ENCODE measurements around the gene COMMD8. TPM values are rescaled to one million over a fixed set of nuclear protein-coding genes. Genes with fewer than 3 reads are reported as not detected.

COMMD8 gene
- polyA plus RNA-seq, 2 of the 4 experiments (the other 2 are of a cell fraction): 19.1 to 24.0 TPM

- no peaks in the 10 kb centered on the region for H3K4me1 ChIP-seq
- no peak for FAIRE-seq
- ChIA-PET CTCF (interaction anchor here (1.1 to 2.1 kb wide), 2 partner anchors 20 to 80 kb away, joined by 3 to 5 read pairs; partner anchors contain the start of gene COMMD8), POLR2A (no interaction called here)
- DNase-seq (ENCODE audit: low read depth in 1 of 2, low spot score in 1 of 2): no peak
- no peak for ATAC-seq
- TF ChIP-seq FOSB (CRISPR knock-in tag; IDR thresholded peaks at IDR 0.05) (no peak), PBX3 (IDR thresholded peaks at IDR 0.05) (no peak), MAZ (IDR thresholded peaks at IDR 0.05; ENCODE audit: borderline replicate concordance, low read depth, low read length) (no peak)
- no peak overlapping the region for H3K4me2 ChIP-seq
- no peak overlapping the region for H3K27ac ChIP-seq
- WGBS (ENCODE audit: missing lambda C conversion rate): 70% methylated on average over 3 of the region's 3 CpGs
- no peaks in the 10 kb centered on the region for H3K9me3 ChIP-seq
- no peak overlapping the region for H3K4me3 ChIP-seq
These were observed 20.2 kb upstream of the COMMD8 start for GRCh38 chr4:47483745-47484144.

GRCh38 chr4:47482326-47482725, 18.8 kb upstream of the COMMD8 start:
- FAIRE-seq: no peak

GRCh38 chr4:47478804-47479203, 15.3 kb upstream of the COMMD8 start:
- H3K27ac ChIP-seq: no peak overlapping the region
- ChIA-PET CTCF (no interaction called here), POLR2A (no interaction called here)
- 54% methylated on average over 4 of the region's 4 CpGs for WGBS (ENCODE audit: missing lambda C conversion rate)
- no peaks in the 10 kb centered on the region for H3K9me3 ChIP-seq
- DNase-seq (ENCODE audit: low read depth in 1 of 2, low spot score in 1 of 2) (no peak), FAIRE-seq (no peak), ATAC-seq (no peak)
- no peaks in the 10 kb centered on the region for H3K4me1 ChIP-seq
- H3K4me2 ChIP-seq: no peak overlapping the region
- no peak overlapping the region for H3K4me3 ChIP-seq
- TF ChIP-seq RCOR1 (IDR thresholded peaks at IDR 0.05; ENCODE audit: low read depth, low read length) (no peak), REST (IDR thresholded peaks at IDR 0.05) (no peak), JUN (IDR thresholded peaks at IDR 0.05) (no peak), NR3C1 (IDR thresholded peaks at IDR 0.05) (no peak), TFCP2L1 (CRISPR knock-in tag; IDR thresholded peaks at IDR 0.05) (no peak), ZC3H11A (IDR thresholded peaks at IDR 0.05) (no peak), HEYL (CRISPR knock-in tag; IDR thresholded peaks at IDR 0.05) (no peak), KDM1A (IDR thresholded peaks at IDR 0.05; ENCODE audit: low read depth) (no peak), MYC (IDR thresholded peaks at IDR 0.05; ENCODE audit: borderline replicate concordance, low read length) (no peak), NFE2L2 (conservative IDR thresholded peaks at IDR 0.05; ENCODE audit: low read length) (no peak), HES2 (IDR thresholded peaks at IDR 0.05) (no peak), PHF8 (IDR thresholded peaks at IDR 0.05; ENCODE audit: borderline replicate concordance, low read depth) (no peak), EHF (CRISPR knock-in tag; IDR thresholded peaks at IDR 0.05) (no peak), HOXA7 (CRISPR knock-in tag; IDR thresholded peaks at IDR 0.05) (no peak), CBX2 (IDR thresholded peaks at IDR 0.05; ENCODE audit: borderline replicate concordance, low read depth) (no peak)

More at GRCh38 chr4:47482326-47482725, 18.8 kb upstream of the COMMD8 start:
- DNase-seq (ENCODE audit: low read depth in 1 of 2, low spot score in 1 of 2) (no peak), ATAC-seq (no peak)
- 27% methylated on average over 4 of the region's 4 CpGs for WGBS (ENCODE audit: missing lambda C conversion rate)
- Histone ChIP-seq H3K4me1 (no peaks in the 10 kb centered on the region), H3K27ac (no peak overlapping the region), H3K4me2 (no peak overlapping the region), H3K4me3 (no peak overlapping the region), H3K9me3 (no peaks in the 10 kb centered on the region)
- CTCF ChIA-PET: interaction anchor here (0.8 kb wide), 1 partner anchor 27 kb away, joined by 3 read pairs; no protein-coding TSS in a partner anchor
- TF ChIP-seq NFE2L2 (conservative IDR thresholded peaks at IDR 0.05; ENCODE audit: low read length): no peak
- TF ChIP-seq CBX2 (IDR thresholded peaks at IDR 0.05; ENCODE audit: borderline replicate concordance, low read depth): no peak
- no peak for TF ChIP-seq MYC (IDR thresholded peaks at IDR 0.05; ENCODE audit: borderline replicate concordance, low read length)
- TF ChIP-seq HEYL (CRISPR knock-in tag; IDR thresholded peaks at IDR 0.05): no peak
- TF ChIP-seq BHLHE40 (IDR thresholded peaks at IDR 0.05; ENCODE audit: low read depth, low read length): no peak
- TF ChIP-seq ELK1 (IDR thresholded peaks at IDR 0.05; ENCODE audit: low read depth, low read length): no peak
- TF ChIP-seq TP53 (CRISPR knock-in tag; IDR thresholded peaks at IDR 0.05): no peak
- no peak for TF ChIP-seq HDAC2 (IDR thresholded peaks at IDR 0.05)
- TF ChIP-seq USF2 (IDR thresholded peaks at IDR 0.05): no peak
- no peak for TF ChIP-seq HOXB5 (CRISPR knock-in tag; IDR thresholded peaks at IDR 0.05)
- no peak for TF ChIP-seq ATOH8 (CRISPR knock-in tag; IDR thresholded peaks at IDR 0.05; ENCODE audit: low read depth)
- no peak for TF ChIP-seq POLR2AphosphoS2 (conservative IDR thresholded peaks at IDR 0.05; ENCODE audit: low read length)
- no peak for TF ChIP-seq NPAS2 (CRISPR knock-in tag; IDR thresholded peaks at IDR 0.05; ENCODE audit: borderline replicate concordance)
- POLR2A ChIA-PET: no interaction called here

Measured in A549 (cell line).